Activated CD4-positive, alpha-beta T cell treated with anti-CD3 and anti-CD28 coated beads, Interleukin-10, Interleukin-2, amounts not matched to agents 100 ng/mL and 50 ng/mL, durations not matched to agents 16 hours and 8 hours (primary cell): ENCODE data around the gene IL31RA.
A peak's percentile ranks its signal among the peaks of the same experiment; 100 is the strongest.

Source experiments
- DNase-seq: peaks from one replicate; pipeline ENCODE4 v3.0.0-alpha.2; 2020

IL31RA gene

DNA sequence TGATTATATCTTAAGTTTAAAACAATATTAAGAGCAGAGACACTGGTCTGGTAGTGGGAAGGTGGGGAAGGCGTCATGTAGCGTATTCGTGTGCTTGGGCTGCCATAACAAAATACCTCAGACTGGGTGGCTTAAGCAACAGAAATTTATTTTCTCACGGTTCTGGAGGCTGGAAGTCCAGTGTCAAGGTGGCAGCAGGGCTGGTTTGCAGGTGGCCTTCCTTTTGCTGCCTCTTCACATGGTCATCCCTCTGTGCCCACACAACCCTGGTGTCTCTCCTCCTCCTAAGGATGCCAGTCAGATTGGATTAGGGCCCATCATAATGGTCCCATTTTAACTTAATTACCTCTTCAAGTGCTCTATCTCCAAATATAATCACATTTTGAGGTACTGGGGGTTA lies 9.6 kb downstream of the IL31RA start:
- DNase-seq: no peak

DNA sequence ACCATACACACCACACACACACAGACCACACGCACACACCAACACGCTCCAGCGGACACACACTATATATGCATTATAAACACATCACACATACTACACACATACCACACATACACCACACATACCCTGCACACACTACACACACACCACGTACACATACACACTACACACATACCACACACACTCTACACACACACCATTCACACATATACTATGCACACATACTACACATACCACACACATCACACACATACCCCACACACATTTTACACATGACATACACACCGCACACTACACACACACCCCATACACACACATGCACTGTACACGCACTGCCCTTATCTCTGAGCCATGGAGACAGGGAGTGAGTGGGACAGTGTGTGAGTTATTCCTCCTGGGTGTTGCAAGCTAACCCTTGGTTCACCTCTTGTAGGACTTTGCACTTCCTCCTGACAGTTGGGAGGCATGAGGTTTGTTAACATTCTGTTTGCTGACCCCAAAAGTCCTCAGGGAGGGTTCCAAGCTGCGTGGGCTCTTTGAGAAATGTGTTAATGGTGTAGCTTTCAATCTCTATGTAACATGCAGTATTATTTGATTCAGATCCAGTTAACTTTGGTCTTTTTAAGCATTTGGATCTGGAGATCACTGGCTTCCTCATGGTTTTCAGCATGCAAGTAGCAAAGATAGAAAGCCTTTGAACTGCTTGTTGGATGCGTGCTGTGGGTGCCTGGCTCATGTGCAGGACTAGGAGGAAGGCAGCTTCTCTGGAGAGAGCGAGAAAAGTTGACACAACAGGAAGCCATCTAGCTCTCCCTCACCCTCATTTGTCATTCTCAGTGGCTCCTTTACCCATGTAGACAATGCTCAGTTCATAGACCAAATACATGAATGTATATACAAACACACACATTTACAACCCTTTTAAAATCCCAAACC lies 13.7 kb downstream of the IL31RA start:
- DNase-seq: no peak

DNA sequence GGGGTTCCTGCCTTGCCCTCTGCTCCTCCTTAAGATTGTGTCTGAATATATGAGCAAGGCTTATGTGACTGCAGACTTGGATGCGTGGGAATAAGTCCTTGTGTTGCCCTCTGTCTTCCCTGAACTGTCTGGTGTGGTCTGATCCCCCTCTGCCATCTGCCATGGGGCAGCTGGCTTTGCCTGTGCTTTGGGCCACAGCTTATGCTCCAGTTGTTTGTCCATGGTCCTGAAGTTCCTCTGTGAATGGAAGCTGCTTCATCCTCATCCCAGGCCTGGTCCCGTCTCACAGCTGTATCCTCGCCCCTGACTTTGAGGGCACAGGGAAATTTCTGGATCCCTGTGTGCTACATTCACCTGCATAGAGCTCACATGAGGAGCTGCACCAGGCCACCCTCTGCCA lies 14.7 kb downstream of the IL31RA start:
- no peak for DNase-seq

DNA sequence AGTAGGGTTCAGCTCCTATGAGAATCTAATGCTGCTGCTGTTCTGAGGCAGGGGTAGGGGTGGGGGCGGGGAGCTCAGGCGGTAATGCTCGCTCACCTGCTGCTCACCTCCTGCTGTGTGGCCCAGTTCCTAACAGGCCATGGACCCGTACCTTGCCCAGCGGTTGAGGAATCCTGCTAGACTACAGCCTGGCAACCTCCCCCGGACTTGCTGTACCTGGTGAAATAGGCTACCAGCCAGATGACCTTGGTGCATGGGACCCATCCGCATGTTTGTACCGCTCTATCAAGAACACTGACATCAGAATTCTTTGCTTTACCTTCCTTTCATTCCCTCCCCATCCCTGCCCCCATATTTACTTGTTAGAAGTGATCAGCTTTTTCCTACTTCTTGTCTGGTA lies 15.3 kb downstream of the IL31RA start:
- no peak for DNase-seq

DNA sequence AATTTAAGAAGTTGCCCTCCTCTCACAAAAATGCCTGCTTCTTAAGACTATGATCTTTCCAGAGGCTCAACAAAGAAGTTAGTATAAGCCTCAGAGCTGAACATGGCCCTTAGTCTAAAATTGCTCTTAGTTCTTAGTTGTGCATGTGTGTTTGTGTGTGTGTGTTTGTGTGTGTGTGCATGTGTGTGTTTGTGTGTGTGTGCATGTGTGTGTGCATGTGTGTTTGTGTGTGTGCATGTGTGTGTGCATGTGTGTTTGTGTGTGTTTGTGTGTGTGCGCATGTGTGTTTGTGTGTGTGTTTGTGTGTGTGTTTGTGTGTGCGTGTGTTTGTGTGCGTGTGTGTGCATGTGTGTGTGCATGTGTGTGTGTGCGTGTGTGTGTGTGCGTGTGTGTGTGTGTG lies 15.8 kb downstream of the IL31RA start:
- DNase-seq: no peak

DNA sequence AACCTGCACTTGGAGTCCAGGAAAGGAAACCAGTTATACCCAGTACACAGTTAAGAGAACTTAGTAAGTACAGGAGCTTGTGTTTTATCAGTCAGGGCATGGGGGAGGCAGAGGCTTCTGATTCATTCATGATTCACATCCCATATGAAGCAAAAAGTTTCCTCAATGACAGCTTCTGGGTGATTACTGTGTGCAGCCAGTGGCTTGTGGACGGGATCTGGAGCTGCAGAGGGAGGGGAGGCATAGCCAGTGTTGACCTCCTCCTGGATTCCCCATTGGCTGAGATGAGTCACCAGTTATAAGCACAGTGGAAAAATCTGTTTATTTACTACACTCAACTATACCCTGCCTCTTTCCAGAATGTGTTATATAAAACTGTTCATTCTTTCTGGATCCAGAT lies 17.7 kb downstream of the IL31RA start:
- peak; percentile 67 for DNase-seq

DNA sequence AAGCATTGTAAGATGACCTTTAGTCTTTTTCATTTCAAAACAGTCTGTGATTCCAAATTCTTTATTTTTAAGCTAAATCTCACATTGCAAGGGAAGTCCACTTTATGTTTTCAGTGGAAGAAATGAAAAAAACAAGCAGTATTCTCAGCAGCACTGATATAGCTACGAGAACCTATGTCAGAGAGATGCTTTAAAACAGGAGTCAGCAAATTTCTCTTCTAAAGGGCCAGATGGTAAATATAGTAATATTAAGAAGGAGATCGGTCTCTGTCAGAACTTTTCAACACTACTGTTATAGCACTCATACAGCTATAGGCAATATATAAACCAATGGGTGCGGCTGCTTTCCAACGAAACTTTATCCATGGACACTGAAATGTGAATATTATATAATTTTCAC lies 18.7 kb downstream of the IL31RA start:
- no peak for DNase-seq

DNA sequence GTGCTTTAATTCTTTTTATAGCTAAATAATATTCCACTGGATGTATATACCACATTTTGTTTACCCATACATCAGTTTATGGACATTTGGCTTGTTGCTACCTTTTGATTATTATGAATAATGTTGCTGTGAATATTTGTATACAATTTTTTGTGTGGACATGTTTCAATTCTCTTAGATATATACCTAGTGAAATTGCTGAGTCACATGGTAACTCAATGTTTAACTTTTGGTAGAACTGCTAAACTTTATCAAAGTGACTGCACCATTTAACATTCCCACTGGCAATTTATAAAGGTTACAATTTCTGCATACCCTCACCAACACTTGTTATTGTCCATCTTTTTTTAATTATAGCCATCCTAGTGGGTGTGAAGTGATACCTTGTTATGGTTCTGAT lies 22.1 kb downstream of the IL31RA start:
- DNase-seq: no peak

DNA sequence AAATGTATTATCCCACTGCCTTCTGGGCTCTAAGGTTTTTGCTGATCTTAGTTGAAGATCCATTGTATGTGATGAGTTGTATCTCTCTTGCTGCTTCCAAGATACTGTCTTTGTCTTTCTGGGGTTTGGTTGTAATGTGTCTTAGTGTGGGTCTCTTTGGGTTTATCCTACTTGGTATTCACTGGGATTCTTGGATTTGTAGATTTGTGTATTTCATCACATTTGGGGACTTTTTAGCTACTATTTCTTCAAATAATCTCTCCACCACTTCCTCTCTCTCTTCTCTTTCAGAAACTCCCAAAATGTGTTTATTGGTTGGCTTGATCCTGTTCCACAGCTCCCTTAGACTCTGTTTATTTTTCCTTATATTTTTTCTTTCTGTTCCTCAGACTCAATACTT lies 26.5 kb downstream of the IL31RA start:
- no peak for DNase-seq

DNA sequence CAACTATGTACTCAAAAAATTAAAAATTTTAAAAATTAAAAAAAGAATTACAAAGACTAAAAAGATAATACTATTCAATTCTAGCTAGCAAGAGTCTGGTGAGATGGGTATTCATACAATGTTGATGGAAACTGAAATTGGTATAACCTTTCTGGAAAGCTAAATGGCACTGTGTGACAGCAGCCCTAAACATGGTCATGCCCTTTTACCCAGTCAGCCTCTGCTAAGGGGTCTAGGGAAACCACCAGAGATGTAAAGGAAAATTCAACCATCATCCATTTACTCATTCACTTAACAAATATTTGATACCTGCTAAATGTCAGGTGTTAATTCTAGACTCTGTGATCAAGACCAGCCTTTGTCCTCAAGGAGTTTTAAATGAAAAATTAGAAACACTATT lies 29.3 kb downstream of the IL31RA start:
- DNase-seq: no peak

DNA sequence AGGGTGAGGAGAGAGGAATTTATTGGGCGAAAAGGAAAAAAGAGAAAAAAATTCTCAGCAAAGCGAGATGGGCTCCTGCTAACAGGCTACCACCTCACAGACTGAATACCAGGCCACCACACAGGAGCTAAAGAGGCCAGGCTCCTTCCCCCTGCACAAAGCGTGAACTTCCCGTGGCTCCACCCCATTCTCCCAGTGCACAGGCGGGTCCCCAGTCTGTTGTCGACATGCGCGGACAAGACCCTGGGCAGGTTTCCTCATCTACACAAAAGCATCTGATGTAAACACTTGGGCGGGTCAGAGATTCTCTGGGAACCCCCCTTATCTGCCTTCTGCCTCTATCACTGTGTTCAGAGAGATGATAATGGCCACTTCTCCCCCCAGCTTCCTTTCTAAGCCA lies 34.2 kb downstream of the IL31RA start:
- DNase-seq: no peak

DNA sequence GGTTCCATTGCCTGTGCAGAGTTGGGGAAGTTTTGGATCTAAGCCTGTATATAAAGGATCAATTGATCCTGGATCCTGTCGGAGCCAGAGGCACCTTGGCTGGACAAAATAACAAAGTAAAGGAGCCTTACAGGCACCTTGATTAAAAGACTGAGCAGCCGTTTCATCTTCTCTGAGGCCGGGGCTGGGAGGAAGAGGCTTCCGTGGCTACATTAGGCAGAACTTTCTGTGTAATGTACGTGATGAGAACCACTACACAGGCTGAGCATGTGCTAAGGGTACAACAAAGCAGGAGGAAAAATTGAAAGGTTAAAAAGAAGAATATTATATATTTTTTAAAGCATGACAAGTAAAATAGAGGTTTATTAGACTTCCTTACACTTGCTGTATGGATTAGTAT lies 37.0 kb downstream of the IL31RA start:
- no peak for DNase-seq

DNA sequence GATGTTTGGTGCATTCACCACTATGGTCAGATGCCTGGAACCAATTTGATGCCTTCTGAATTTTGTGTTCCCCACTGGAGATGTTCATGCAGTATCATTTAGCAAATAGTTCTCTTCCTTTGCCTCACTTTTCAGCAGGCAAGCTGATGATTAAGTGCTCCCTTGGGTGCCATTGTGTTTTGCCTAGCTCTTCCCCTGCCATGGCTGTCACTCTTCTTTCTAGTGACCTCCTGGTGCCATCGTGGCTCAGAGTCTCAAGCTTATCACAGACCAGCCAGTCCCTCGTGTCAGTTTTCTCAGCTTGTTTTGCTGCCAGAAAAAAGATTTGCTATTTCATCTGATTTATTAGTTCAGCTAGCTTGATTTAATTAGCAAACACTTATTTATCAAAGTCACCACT lies 41.3 kb downstream of the IL31RA start:
- no peak for DNase-seq

DNA sequence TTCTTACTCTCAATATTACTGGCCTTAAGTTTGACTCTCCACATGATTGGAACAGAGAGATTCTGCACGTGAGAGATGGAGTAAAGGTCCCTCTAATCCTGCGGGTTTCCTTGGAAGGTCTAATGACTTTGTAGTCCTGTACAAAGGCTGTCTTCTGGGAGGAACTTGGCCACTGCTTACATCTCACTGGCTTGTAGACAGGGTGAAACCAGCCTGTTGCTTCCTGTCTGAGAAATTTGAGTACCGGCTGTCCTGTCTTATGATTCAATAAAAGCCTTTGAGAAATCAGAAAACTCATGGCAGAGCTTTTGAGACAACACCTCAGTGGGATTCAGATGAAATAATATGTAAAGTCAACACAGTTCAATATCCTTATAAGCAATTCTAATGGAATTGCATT lies 43.0 kb downstream of the IL31RA start:
- peak; percentile 46 for DNase-seq

DNA sequence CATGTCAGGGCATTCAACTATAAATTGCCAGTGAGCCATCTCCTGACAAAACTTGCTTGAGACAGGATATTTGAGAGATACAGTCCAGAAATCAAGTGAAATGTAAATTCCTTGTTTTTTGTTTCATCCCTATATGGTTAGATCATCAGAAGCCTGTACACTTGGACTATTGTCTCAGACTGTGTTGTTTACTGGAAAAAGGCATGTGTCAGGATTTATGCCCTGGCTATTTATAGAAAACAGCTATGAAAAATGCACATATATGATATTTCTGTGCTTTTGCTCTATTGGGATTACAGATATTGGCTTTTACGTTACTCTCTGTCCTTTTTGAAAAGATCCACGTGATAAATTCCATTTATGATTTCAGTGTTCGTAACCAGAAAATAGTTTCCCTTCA lies 44.2 kb downstream of the IL31RA start:
- DNase-seq: no peak

DNA sequence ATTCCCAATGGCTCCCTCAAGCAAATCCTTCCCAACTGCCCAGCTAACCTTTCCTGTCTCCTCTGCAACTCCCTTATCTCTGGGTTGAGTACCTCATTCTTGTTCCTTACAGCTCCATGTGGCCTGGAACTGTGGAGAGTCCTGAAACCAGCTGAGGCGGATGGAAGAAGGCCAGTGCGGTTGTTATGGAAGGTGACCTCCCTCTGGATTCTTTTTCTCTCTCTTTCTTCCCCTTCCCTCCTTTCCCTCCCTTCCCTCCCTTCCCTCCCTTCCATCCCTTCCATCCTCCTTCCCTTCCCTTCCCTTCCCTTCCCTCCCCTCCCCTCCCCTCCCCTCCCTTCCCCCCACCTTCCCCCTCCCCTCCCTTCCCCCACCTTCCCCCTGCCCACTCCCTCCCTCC lies 45.1 kb downstream of the IL31RA start:
- DNase-seq: no peak

DNA sequence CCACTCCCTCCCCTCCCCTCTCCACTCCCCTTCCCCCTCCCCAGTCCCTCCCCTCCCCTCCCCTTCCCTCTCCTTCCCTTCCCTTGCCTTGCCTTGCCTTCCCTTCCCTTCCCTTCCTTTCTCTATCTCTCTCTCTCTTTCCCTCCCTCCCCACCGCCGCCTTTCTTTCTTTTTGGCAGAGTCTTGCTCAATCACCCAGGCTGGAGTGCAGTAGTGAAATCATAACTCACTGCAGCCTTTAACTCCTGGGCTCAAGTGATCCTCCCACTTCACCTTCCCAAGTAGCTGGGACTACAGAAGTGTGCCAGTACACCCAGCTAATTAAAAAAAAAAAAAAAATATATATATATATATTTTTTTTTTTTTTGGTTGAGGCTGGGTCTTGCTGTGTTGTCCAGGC lies 45.5 kb downstream of the IL31RA start:
- no peak for DNase-seq

DNA sequence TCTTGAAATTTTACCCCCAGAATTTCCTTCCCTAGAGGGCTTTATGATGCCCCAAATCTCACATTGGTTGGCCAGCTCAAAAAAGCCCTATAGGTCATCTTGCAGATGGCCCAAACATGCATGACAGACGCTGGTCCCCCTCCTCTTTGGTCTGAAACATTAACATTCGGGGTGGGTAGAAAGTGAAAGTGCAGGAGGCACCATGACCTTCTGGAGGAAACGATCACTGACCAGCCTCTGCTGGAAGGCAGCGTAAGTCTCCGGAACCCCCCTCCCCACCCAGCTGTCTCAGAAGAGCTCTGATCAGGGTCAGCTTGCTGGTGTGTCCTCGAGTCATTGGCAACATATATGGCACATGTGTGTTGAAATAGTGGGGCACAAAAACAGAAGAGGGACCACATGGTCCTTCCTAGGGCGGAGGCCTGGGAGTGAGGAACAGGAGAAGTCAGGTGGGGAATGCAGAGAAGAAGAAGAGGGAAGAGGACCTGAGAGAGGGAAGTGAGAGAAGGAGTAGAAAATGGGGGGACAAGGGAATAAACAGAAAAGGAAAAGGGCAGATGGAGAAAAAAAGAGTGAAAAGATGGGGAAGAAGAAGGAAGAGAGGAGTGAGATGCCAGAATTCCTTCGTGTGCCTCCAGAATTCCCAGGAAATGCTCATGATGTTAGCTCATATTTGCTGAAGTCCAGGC lies 46.2 kb downstream of the IL31RA start:
- DNase-seq: no peak

DNA sequence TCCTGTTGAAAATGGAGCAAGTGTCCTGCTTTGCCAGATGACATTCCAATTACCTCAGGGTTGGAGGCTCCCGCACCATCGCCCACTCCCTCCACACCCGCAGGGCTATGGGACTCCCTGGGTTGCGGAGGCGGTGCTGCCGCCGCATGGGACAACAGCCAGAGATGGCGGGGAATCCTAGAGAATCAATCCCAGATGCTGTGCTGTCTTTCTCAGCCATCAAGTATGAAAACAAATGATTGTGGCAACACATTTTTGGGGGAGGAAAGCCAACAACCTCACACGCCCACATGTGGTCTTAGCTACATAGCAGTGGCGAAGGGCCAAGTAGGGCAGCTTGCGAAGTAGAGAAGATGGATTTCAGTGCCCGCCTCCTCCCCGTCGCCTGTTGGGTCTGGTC lies 46.7 kb downstream of the IL31RA start:
- peak; percentile 22 for DNase-seq

DNA sequence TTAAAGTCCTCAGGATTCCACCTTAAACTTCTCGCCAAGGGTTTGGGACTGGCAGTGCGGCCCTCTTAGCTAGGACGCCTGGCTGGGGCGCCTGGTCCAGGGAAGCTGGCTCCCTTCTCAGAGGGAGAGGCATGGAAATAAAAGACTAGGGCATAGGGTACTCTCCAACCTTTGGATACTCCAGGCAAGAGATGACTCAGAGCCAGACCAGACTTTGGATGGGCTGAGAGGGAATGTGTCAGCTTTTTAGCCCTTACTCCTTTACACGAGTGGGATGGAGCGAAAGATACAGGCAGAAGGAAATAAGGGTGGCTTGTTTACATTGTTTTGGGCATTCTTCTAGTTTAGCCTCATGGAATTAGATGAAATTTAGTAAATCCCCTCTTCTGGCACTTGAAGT lies 48.2 kb downstream of the IL31RA start:
- no peak for DNase-seq

DNA sequence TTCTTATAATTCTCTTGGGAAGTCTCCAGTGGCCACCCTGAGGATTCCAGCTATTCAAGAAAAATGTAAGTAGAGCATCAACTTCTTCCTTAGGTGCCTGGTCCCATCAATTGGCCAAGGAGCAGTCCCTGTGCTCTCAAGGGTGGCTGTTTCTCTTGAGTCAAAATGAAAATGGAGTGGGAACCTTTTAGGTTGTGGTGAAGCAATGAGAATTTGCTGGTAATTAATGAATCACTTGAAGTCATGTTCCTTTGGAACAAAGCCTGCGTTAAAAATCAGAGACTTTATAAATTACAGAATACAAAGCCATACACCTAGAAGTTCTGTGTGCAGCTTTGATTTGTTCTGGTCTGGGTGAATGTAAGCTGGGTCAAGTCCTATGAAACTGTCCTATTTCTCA lies 48.9 kb downstream of the IL31RA start:
- DNase-seq: peak; percentile 55

DNA sequence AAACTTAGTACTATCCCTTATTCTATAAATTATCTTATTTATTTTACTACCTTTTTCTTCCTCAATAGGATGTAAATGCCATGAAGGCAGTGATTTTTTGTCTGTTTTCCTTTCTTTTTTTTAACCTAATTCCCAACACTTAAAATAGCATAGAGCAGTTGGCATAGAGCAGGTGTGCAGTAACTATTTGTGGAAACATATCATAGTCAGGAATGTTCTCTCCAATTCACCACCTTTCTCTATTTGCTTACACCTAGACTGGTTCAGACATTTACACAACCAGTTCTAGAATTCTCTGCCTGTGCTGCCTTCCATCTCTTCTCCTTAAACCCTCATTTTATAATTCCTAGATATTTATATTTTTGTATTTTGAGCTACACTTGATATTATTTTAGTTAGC lies 49.6 kb downstream of the IL31RA start:
- no peak for DNase-seq

DNA sequence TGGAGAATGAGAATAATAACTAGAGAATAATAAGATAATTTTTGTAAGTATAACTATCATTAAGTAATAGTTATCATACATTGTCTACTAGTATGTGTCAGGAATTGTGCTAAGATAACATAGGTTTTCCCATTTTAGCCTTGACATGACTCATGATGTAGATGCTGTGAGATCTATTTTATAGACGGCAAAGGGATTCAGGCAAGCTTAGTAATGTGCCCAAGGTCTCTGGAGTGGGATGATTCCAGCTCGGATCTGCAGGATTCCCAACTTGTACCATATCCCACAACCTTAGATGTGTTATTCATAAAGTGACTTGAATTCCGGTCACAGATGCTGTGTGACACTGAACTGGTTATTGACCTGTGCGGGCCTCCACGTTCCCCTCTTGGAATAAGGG lies 51.5 kb downstream of the IL31RA start:
- DNase-seq: no peak

DNA sequence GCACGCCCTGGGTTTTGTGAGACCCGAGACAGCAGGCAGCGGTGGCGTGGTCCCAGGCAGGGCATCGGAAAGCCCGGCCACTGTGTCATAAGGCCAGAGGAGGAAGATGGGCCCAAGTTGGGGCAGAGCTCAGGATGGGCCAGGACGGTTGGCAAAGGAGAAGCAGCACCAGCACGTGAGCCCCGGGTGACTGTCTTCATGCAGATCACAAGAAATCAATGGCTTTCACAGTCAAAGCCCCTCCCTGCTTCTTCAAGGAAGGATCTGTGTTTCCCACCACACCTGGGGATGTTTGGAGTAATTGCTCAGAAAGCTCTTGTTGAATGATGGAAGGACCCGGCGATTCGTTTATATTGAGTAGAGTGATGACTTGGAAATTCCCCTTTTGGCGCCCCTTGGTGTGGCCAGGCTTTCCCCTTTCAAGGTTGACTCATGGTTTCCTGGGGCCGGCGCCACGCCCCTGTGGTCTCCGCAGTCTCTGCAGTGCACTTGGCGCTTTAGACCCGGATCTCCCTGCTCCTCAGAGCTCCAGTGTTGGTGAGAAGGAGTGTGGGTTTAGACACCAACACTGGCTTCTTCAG lies 52.1 kb downstream of the IL31RA start:
- DNase-seq: peak; percentile 89
